HUDEP-2 (cell line): ENCODE data around the gene SLC1A1.
"Not testable (repeated sequence)": the region's sequence is repeated elsewhere in the genome, so short reads cannot be mapped to it uniquely, and the experiment has no call there.

Experiments
- DNase-seq, 76 experiments: peaks; one replicate each; lab custom pipeline; 2025; ENCODE audit not compliant: unreplicated experiment in 76 of 76; lab: John Stamatoyannopoulos, UW

Gene SLC1A1

DNA sequence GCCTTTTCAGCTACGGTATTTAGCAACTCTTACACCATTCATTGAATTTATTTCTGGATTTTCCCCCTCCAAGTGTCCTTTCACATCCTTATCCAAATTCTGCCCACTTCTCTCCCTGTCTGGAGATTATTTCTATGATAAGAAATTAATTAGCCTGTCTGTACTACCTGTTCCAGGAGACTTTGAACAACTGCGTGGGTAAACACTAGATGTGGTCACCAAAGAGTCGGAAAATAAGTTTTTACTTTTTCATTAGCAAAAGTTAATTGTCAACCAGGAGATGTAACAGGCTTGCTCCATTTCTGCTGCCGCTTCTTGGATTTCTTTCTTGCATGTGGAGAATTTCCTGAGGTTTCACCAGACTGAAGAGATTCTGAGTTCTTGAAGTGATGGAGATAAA lies 14.0 kb downstream of the SLC1A1 start:
- no peak for DNase-seq

DNA sequence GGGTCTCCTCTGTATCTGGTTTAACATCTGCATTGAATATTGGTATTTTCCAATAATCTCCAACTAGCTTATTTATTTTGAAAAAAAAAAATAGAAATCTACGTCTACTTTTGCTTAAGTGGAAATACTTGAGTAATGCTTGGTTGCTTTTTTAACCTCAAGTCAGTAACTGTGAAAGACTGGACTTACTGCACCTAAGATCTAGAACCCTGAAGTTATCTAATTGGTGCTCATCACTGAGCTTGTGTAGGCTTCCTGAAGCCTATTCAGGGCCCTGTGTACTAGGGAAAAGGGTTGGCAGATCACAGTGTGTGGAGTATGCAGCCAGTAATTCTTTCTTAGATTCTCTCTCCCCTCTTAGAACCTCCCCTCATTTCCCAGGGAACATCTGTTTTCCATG lies 16.2 kb downstream of the SLC1A1 start:
- DNase-seq: no peak

DNA sequence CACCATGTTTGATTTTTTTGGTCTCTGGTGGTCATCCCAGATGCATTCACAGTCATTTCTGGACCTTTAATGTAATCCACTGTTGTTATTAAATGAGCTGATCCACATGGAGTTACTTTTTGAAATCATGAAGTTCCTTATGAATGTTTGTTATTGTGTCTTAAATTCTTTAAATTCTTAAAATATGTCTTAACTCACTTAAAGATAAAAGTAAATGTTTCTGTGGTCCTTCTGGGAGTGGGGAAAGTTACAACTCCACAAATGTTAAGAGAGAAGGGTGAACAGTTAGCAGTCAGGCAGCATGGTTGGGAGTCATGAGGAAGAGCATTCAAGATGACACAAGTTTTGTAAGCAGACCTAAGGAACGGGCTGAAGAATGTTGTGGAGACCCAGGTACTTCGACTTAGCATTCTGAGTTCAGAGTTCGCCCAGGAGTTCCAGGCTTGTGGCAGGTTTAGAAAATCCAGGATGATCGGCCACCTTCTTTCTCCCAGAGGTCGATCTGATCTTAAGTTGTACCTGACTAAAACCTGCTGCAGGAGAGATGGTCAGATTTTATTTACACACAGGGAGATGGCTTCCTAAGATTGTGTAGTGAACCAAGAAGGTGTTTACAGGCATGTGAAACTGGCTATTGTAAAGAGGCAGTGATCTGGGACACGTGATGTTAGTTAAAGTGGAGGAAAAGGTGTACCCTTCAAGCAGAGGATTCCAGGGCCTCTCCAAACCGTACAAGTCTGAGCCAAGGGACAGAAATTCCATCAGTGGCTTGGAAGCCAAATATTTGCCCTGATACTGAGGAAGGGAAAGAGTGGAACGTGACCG lies 17.2 kb downstream of the SLC1A1 start:
- no peak for DNase-seq

DNA sequence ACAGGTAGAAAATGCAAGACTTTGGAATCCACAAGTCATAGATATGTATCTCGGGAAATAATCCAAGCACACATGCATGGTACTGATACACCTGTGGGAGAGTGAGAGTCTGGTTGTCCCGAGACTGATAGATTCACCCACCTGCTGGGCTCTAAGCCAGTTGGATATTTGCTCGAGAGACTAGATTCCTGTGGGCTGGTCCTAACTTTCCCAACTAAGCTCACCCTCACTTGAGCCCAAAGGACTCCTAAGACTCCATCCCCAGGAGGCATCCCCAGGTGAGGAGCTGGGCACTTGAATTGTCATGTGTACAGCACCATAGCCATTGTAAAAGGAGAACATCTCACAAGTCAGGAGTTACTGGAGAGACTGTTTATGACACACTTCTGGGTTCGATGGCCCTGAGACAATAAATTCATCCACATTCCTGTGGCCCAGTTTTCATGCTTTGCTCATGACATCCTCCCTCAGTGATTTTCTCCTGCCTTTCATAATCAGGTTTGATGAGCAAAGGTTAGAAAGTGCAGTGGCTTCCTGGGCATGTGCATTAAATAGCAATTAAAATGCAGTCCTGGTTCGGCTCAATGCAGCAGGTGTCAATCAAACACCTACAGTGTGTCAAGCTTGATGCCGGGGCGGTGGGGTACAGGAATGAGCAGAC lies 18.1 kb downstream of the SLC1A1 start:
- no peak for DNase-seq

DNA sequence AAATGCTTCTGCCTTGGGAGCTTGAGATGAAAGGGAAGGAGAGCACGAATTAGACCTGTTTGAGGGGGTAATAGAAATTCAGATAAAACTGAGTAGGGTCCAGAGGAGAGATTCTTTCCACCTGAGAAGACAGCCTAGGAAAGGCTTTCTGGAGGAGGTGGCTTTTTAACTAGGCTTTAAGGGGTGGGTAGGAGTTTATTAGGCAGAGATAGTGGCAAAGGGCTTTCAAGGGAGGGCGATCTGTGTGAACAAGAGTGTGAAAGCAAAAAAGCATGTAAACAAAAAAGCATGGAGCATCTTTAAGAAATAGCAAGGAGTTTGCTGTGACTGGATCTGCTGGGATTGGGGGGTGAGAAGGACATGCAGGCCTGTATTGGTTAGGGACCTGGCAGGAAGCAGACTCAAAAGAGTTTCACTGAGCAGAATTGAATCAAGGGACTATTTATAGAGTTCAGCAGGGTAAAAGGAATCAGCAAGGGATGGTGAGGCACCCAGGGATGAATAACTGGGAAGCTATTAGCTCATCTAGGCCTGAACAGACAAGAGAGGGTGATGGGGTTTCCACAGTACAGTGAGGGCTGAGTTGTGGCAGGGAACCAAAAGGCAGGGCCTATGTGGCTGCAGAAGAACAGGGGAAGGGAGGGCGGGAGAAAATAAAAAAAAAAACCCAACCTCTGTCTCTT lies 18.8 kb downstream of the SLC1A1 start:
- no peak for DNase-seq

DNA sequence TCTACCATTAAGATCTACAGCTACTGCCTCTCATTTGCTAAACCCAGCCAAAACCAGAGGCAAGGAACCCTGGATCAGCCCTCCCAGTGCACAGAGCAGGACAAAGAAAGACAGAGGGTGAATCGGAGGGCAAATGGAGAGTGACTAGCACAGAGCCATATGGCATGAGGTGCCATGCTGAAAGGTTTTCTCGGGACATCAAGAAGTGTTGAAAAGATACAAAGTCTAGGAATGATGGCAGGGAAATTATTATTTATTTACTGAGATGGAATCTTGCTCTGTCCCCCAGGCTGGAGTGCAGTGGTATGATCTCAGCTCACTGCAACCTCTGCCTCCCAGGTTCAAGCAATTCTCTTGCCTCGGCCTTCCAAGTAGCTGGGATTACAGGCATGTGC lies 19.3 kb downstream of the SLC1A1 start:
- DNase-seq: no peak

DNA sequence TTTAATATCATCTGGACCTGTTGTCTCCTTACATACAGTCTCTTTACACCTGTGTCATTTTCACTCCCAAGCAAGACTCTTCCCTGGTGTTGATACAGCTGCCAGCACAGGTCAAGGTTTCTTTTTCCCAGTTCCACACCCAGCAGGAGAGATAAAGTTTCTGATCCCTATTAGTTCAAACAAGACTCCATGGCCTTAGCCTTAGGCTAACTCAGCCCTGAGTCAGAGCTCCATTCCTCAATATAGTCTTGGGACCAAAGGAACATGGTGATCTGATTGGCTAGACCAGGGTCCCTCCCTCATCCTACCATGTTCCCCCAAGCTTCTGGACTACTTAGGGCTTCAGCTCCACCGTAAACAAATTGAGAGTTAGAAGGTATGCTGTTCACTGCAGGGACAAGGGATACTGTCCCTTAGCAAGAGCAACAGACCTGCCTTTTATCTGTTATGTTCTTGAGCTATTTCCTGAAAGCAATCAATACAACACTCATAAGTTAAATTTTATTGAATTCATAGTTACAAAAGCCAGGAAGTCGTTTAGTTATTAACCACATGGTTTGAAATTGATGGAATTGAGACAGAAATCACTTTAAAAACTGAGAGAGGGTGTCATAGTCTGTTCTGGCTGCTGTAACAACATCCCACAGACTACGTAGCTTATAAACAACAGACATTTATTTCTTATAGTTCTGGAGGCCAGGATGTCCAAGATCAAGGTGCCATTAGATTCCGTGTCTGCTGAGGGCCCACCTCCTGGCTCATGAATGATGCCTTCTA lies 20.5 kb downstream of the SLC1A1 start:
- DNase-seq: no peak

DNA sequence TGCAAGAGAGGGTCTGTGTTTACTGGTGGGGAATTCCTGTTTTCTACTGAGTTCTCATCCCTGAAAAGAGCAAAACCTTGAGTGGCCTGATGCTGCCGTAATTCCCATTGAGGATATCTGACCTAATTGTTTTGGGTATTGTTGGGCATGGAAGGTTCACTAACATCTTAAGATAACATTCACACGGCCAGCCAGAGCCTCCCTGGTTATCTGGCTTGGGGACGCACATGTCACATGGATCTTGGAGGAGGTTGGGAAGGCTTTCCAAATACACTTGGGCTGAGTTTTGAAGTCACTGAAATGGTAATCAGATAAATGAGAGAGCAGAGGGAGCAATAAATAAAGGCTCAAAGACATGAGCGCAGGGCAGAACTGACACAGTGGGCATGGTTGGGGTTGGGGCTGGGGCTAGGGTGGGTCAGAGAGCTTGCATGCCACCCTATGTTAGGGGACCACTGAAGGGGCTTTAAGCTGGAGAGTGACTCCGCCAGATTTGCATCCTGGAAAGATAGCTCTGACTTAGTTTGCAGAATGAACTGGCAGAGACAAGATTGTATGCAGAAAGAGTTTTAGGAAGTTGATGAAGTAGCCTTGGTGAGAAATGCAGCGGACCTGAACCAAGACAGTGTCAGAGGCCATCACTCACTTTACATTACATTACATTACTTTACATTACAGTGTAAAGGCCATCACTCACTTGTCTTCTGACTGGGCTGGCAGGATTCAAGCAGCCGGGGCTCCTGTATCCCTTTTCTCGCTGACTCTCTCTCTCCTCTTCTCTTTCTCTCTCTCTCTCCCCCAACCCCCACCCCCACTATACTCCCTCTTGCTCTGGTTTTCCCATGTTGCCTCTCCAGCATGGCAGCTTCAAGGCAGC lies 24.2 kb downstream of the SLC1A1 start:
- DNase-seq: no peak

DNA sequence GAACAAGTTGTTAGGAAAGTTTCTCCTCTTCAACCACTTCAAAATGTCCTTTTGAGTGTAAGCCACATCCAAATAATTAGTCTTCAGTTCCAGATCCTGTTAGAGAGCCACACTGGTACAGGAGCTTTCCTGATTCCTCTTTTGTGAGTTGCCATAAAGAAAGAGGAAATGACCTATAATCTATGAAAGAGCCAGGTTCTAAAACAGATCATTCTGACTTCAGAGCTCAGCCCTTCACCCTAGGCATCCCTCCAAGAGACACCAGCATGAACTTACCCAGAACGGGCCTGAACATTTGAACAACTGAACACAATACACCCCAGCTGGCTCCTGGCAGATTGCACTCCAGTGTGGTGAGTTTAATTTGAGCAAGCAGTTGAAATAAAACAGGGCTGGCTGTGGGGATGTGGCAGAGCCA lies 25.7 kb downstream of the SLC1A1 start:
- DNase-seq: no peak

DNA sequence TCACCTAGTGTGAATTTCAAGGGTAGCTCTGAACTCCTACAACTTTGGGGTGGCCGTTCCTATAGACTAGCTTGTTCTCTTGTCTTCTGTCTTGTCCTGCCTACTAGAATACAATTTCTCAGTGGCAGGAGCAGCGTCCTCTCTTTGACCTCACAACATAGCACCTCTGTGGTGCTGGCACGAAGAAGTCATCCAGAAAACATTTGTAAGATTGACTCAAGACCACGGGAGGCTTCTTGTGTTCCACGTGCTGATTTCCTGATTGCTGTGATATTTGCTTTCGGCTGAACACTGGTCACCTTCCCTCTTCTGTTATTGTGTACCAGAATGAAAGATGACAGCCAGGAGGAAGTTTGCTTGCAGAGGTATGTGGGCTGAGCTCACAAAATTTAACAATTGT lies 27.0 kb downstream of the SLC1A1 start:
- no peak for DNase-seq

DNA sequence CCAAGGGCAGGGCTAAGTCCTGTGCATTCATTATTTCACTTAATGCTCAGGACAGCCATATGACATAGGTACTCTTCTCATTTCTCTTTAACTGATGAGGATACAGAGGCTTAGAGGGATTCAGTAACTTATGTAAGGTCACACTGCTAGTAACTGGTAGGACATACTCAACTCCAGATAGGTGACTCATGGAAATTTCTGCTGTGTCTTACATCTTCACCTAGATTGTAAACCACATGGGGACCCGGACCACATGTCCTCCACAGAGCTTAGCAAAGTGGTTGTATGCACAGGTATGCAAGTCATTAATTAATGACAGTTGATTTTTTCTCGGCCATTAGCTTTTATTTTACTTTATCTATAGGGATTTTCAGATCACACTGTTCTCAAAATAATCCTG lies 29.3 kb downstream of the SLC1A1 start:
- DNase-seq: no peak

DNA sequence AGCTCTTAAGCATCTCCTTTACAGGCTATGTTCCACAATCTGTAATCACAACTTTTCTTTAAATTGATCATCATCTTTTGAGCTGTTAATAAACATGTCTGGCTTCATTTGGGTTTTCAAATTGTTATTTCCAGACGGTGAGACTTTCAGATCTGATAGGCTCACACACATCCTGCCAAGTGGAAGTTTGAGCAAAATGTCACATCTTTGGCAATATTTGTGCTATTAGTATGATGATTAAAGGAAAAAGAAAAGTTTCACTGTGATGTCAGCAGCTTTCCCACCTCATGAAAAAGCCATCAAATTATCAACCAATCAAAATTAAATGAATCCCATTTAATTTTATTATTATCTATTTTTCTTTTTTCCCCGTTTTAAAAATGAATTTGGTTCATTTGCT lies 29.8 kb downstream of the SLC1A1 start:
- DNase-seq: no peak

DNA sequence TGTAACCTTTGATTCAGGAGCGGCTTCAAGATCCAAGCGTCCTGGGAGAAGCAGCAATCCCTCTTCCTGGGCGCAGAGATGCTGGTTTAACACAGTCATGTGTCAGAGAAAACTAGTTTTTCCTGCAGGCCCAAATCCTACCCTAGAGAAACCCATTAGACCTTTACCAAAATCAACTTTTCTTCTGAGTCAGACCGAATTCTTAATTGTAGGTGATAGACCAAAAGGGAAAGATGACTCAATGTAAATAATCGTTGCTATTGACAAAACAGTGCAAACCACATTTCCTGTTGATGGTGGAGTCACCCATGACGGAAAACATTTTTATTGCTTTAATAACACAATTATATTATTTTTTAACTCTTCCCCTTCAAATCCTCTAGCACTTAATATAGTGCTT lies 40.1 kb downstream of the SLC1A1 start:
- no peak for DNase-seq

DNA sequence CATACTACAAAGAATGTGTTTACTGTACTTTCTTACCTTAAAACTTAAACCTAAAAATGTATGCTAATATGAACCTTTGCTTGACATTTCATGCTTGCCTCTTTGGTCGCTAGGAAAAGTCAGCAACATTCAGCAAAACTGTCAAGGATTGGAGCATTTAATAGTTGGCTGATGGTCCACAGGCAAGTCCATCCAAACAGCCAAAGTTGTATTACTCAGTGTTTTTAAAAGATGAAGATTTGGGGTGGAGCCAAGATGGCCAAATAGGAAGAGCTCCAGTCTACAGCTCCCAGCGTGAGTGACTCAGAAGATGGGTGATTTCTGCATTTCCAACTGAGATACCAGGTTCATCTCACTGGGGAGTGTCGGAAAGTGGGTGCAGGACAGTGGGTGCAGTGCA lies 40.6 kb downstream of the SLC1A1 start:
- not testable (repeated sequence) for DNase-seq

DNA sequence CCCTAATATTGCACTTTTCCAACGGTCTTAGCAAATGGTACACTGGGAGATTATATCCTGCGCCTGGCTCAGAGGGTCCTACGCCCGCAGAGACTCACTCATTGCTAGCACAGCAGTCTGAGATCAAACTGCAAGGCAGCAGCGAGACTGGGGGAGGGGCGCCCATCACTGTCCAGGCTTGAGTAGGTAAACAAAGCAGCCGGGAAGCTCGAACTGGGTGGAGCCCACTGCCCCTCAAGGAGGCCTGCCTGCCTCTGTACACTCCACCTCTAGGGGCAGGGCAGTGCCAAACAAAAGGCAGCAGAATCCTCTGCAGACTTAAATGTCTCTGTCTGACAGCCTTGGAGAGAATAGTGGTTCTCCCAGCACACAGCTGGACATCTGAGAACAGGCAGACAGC lies 41.1 kb downstream of the SLC1A1 start:
- DNase-seq: not testable (repeated sequence)

DNA sequence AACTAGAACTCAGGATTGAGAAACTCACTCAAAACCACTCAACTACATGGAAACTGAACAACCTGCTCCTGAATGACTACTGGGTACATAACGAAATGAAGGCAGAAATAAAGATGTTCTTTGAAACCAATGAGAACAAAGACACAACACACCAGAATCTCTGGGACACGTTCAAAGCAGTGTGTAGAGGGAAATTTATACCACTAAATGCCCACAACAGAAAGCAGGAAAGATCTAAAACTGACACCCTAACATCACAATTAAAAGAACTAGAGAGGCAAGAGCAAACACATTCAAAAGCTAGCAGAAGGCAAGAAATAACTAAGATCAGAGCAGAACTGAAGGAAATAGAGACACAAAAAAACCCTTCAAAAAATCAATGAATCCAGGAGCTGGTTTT lies 43.6 kb downstream of the SLC1A1 start:
- DNase-seq: not testable (repeated sequence)

DNA sequence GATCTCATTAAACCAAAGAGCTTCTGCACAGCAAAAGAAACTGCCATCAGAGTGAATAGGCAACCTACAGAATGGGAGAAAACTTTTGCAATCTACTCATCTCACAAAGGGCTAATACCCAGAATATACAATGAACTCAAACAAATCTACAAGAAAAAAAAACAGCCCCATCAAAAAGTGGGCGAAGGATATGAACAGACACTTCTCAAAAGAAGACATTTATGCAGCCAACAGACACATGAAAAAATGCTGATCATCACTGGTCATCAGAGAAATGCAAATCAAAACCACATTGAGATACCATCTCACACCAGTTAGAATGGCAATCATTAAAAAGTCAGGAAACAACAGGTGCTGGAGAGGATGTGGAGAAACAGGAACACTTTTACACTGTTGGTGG lies 45.9 kb downstream of the SLC1A1 start:
- not testable (repeated sequence) for DNase-seq

DNA sequence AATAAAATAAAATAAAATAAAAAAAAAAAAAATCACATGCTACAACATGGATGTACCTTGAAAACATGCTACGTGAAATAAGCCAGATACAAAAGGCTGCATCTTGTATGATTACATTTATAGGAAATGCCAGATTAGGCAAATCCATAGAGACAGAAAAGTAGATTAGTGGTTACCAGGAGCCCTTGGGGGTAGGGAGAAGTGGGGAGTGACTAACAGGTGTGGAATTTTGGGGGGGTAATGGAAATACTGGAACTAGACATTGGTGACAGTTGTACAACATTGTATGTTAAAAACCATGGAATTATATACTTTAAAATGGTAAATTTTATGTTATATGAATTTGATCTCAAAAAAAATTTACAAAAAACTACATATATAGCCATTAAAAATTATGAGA lies 47.3 kb downstream of the SLC1A1 start:
- no peak for DNase-seq

DNA sequence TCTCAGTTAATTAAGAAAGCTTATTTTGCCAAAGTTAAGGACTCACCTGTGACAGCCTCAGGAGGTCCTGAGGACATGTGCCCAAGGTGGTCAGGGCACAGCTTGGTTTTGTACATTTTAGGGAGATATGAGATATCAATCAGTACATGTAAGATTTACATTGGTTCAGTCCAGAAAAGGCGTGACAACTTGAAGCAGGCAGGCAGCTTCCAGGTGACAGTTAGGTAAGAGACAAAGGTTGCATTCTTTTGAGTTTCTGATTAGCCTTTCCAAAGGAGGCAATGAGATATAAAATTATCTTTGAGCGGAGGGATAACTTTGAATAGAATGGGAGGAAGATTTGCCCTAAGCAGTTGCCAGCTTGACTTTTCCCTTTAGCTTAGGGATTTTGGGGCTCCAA lies 47.8 kb downstream of the SLC1A1 start:
- DNase-seq: no peak

DNA sequence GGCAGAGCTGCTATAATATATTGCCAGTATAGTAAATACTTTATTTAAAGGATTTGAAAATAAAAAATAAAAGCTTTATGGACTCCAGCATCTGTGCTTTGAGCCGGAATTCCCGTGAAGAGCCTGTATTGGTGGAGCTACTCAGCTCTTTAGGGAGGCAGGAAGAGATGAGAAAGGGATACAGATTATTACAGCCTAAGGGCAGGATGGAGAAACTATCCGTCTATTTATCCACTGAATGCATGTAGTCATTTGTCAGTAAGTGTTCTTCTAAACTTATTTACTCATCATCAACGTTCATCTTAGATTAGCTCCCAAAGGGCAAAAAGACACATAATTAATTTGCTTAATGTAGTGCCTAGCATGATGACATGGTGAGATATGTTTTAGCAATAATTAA lies 48.4 kb downstream of the SLC1A1 start:
- no peak for DNase-seq
